Measurements from ENCODE around the gene MAGI2.

Gene MAGI2

GRCh38 chr7:77975672-77976480 lies 1477.6 kb downstream of the MAGI2 start:
- DNase-seq (ENCODE audit: low read depth): no peak
- H3K4me3 ChIP-seq (ENCODE audit: low read depth, low read length): no peak overlapping the region

- DNase-seq (ENCODE audit: low read depth): no peak
- no peak overlapping the region for H3K4me3 ChIP-seq (ENCODE audit: low read depth, low read length)
Observed at GRCh38 chr7:77971726-77972125, 1481.7 kb downstream of the MAGI2 start.

- no peak overlapping the region for H3K4me3 ChIP-seq (ENCODE audit: low read depth, low read length)
- DNase-seq (ENCODE audit: low read depth): no peak
Observed at GRCh38 chr7:77967429-77967828, 1486.0 kb downstream of the MAGI2 start.
